ENCODE results near the gene RARG. TPM values are rescaled to one million over a fixed set of nuclear protein-coding genes. Genes with fewer than 3 reads are reported as not detected.

Gene RARG
- total and polyA plus RNA-seq, 2 donors (not counting 3 experiments of a cell fraction or from before 2014, with no cell fraction given), result 9.9 to 19.5 TPM

- Histone ChIP-seq H3K36me3 (ENCODE audit: control insufficient read depth in 2 of 2, extremely low read depth in 1 of 2, insufficient read depth in 2 of 2, low read length in 2 of 2) (no peaks in the 10 kb centered on the region), H3K9me3 (replicated peaks; ENCODE audit: control insufficient read depth, insufficient read depth, low read length) (no peaks in the 10 kb centered on the region), H3K27ac (ENCODE audit: insufficient read depth, low read depth, low read length) (no peak overlapping the region), H4K20me1 (replicated peaks; ENCODE audit: control insufficient read depth, extremely low read depth, insufficient read depth, low read length) (no peaks in the 10 kb centered on the region), H3K9me1 (replicated peaks; ENCODE audit: control insufficient read depth, extremely low read depth, insufficient read depth, low read length) (no peaks in the 10 kb centered on the region), H3K4me2 (ENCODE audit: insufficient read depth, low read length) (no peak overlapping the region), H2AFZ (ENCODE audit: low read depth, low read length) (peak overlapping the region; percentile 15), H3K4me3 (replicated peaks in 1 of 3; ENCODE audit: insufficient read depth in 1 of 3, low read depth in 1 of 3, low read length in 3 of 3) (no peak overlapping the region), H3K4me1 (ENCODE audit: control insufficient read depth, extremely low read depth, insufficient read depth, low read length) (no peaks in the 10 kb centered on the region), H3K27me3 (ENCODE audit: control insufficient read depth in 2 of 2, insufficient read depth in 2 of 2, low read length in 2 of 2) (peaks cover 19 to 22% of the 10 kb centered on the region in 2 experiments), H3K9ac (replicated peaks; ENCODE audit: extremely low read depth, insufficient read depth, low read length) (no peak overlapping the region), H3K79me2 (ENCODE audit: control insufficient read depth, insufficient read depth, low read length) (no peaks in the 10 kb centered on the region)
- POLR2A ChIA-PET, result no interaction called here
- dilution Hi-C loops (cut with MboI; ENCODE audit: extremely low pct_ligation_motif_present, low sequenced_read_pairs) (no loop called here), intact Hi-C loops (cut with micrococcal nuclease) (no loop called here)
- no peak for DNase-seq (ENCODE audit: low read depth, low spot score)
- CTCF ChIA-PET, result interaction anchor here (1.6 to 1.7 kb wide), 2 partner anchors 10 to 19 kb away, joined by 6 to 8 read pairs; no protein-coding TSS in a partner anchor
- TF ChIP-seq FOS (IDR thresholded peaks at IDR 0.05; ENCODE audit: borderline replicate concordance, insufficient read depth, low read length), result no peak
- no peak for TF ChIP-seq EZH2 (IDR thresholded peaks at IDR 0.05; ENCODE audit: borderline replicate concordance, low read depth, low read length, severe bottlenecking)
- no peak for TF ChIP-seq POLR2A (IDR thresholded peaks at IDR 0.05; ENCODE audit: low read depth, low read length)
- no peak for TF ChIP-seq MYC (IDR thresholded peaks at IDR 0.05; ENCODE audit: low read depth, low read length)
- no peak for TF ChIP-seq MAX (IDR thresholded peaks at IDR 0.05; ENCODE audit: insufficient read depth, insufficient read length)
- TF ChIP-seq GATA2 (IDR thresholded peaks at IDR 0.05; ENCODE audit: insufficient read depth, insufficient read length, low read depth, low read length), result no peak
- TF ChIP-seq JUN (IDR thresholded peaks at IDR 0.05; ENCODE audit: borderline replicate concordance, insufficient read depth, insufficient read length, low read depth), result no peak
- no peak for TF ChIP-seq CTCF (IDR thresholded peaks at IDR 0.05; ENCODE audit: extremely low read depth in 1 of 2, insufficient read depth in 1 of 2, low read depth in 1 of 2, low read length in 2 of 2)
- TF ChIP-seq POLR2AphosphoS5 (IDR thresholded peaks at IDR 0.05; ENCODE audit: insufficient read depth, low read depth, low read length), result no peak
- BruUV-seq (replicated peaks), result no TSS peak
- FAIRE-seq, result peak; percentile 24
These were observed 845 bp upstream of the RARG start for GRCh38 chr12:53232646-53233461.
